Loucy (cell line): ENCODE results near the gene SERPINA12.

Experiments used
- EZH2phosphoT487 ChIP-seq: fragments of 200-600 bp; IDR thresholded peaks from 2 replicates; pipeline ENCODE4 v1.6.1; 2018; ENCODE audit warnings: antibody characterized with exemption, mild to moderate bottlenecking, moderate library complexity, borderline replicate concordance
- TF ChIP-seq, protein P1 (sequence below): fragments of 200-600 bp; sonication (generic); conservative IDR thresholded peaks from 2 replicates; pipeline ENCODE4 v1.5.1; 2014; ENCODE audit warnings: mild to moderate bottlenecking, antibody characterized with exemption, low read length

DNA sequence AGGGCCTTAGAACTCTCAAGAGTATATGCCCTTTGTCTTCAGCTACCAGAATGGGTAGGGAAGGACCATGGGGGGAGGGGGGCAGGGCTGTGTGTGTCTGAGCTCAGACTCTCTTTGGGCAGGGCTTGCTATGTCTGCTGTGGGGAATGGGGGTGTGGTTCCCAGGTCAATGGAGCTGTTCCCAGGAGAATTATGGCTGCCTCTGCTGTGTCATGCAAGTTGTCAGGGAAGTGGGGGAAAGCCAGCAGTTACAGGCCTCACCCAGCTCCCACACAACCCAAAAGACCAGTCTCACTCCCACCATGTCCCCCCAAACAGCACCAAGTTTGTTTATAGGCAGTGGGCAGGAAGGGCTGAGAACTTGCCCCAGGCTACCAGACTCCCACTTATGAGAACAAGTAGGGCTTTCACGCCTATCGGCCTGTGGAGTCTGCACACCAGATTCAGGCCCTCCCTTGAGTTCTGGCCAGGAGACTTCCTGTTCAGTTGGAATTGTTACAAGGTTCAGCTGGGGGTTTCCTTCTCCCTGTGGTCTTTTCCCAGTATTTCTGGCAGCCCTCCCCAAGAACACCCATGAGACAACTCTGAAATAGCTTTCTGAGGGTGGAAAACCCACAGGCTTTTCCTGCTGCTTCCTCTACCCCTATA, 50.6 kb downstream of the SERPINA12 start:
- TF ChIP-seq, protein P1, sequence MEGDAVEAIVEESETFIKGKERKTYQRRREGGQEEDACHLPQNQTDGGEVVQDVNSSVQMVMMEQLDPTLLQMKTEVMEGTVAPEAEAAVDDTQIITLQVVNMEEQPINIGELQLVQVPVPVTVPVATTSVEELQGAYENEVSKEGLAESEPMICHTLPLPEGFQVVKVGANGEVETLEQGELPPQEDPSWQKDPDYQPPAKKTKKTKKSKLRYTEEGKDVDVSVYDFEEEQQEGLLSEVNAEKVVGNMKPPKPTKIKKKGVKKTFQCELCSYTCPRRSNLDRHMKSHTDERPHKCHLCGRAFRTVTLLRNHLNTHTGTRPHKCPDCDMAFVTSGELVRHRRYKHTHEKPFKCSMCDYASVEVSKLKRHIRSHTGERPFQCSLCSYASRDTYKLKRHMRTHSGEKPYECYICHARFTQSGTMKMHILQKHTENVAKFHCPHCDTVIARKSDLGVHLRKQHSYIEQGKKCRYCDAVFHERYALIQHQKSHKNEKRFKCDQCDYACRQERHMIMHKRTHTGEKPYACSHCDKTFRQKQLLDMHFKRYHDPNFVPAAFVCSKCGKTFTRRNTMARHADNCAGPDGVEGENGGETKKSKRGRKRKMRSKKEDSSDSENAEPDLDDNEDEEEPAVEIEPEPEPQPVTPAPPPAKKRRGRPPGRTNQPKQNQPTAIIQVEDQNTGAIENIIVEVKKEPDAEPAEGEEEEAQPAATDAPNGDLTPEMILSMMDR = no peak
- TF ChIP-seq EZH2phosphoT487 = no peak
